Stimulated activated memory B cell treated with anti-CD40 and anti-IgM and Interleukin-4, amounts not matched to agents 10 μg/mL and 1 μg/mL and 100 μg/mL, for 72 hours (primary cell): ENCODE measurements around the gene SHMT2.

Source experiments
- ATAC-seq: fragments of 150-1000 bp; cut with Tn5 transposase; 2 replicates; pipeline ENCODE4 v1.10.0; 2021
- H3K27ac Mint-ChIP-seq: one replicate; pipeline ENCODE4 v1.8.0; 2022; ENCODE audit warnings: mild to moderate bottlenecking, mixed read lengths
- H3K27me3 Mint-ChIP-seq: one replicate; pipeline ENCODE4 v1.8.0; 2022; ENCODE audit warnings: mixed read lengths
- H3K36me3 Mint-ChIP-seq: one replicate; pipeline ENCODE4 v1.8.0; 2022; ENCODE audit warnings: mixed read lengths
- H3K4me1 Mint-ChIP-seq: one replicate; pipeline ENCODE4 v1.8.0; 2022; ENCODE audit warnings: mixed read lengths
- H3K4me3 Mint-ChIP-seq: one replicate; pipeline ENCODE4 v1.8.0; 2022; ENCODE audit warnings: mild to moderate bottlenecking, moderate library complexity, mixed read lengths
- H3K9me3 Mint-ChIP-seq: one replicate; pipeline ENCODE4 v1.8.0; 2022; ENCODE audit warnings: mixed read lengths

SHMT2 gene

GRCh38 chr12:57235728-57236131 lies 6.2 kb downstream of the SHMT2 start:
- peaks cover 86% of the 10 kb centered on the region for H3K4me1 Mint-ChIP-seq

DNA sequence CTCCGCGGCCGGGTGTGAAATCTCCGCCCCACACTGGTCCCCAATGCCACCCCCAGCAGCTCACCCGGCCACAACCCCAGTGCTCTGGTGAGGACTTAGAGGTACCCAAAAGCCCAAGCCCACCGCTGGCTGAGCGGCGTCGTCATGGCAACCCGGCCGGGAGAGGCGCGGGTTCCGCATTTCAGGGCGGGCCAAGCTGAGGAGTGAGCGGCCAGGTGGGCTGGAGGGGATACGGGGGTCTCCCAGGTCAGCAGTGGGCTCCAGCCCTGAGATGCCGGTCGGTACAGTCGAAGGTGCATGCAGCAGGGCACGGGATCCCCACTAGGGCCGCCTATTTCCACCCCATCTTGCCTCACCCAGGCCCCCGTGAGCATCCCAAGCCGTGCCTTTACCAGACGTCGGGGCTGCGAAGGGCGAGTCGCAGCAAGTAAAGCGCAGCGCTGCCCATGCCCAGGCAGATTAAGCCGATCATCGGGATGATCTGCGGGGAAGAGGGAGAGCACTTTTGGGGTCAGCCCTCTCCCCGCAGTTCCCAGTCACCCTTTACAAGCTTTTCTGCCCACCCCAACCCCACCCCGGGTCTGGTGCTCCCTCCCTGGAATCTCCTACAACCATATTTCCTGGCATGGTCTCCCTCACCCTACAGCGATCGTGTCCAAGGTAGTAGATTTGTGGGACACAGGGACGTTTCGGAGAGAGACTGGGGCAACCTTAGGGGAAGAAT lies 6.9 kb downstream of the SHMT2 start:
- H3K36me3 Mint-ChIP-seq = peaks cover 31% of the 10 kb centered on the region
- peaks cover 86% of the 10 kb centered on the region for H3K4me1 Mint-ChIP-seq
- no peaks in the 10 kb centered on the region for H3K9me3 Mint-ChIP-seq
- H3K27ac Mint-ChIP-seq = peak overlapping the region; percentile 89
- peaks cover 20% of the 10 kb centered on the region for H3K27me3 Mint-ChIP-seq
- peak overlapping the region; percentile 28 for H3K4me3 Mint-ChIP-seq
- no peak for ATAC-seq

More at GRCh38 chr12:57235728-57236131, 6.2 kb downstream of the SHMT2 start:
- peaks cover 31% of the 10 kb centered on the region for H3K36me3 Mint-ChIP-seq
- H3K9me3 Mint-ChIP-seq = no peaks in the 10 kb centered on the region
- ATAC-seq = no peak
- peaks cover 20% of the 10 kb centered on the region for H3K27me3 Mint-ChIP-seq
- no peak overlapping the region for H3K4me3 Mint-ChIP-seq
- H3K27ac Mint-ChIP-seq = peak overlapping the region; percentile 89

GRCh38 chr12:57236925-57237595 lies 7.5 kb downstream of the SHMT2 start:
- Mint-ChIP-seq H3K4me3 (peak overlapping the region; percentile 70), H3K27me3 (peaks cover 20% of the 10 kb centered on the region), H3K36me3 (peaks cover 24% of the 10 kb centered on the region), H3K9me3 (no peaks in the 10 kb centered on the region), H3K27ac (no peak overlapping the region), H3K4me1 (peaks cover 93% of the 10 kb centered on the region)
- no peak for ATAC-seq

DNA sequence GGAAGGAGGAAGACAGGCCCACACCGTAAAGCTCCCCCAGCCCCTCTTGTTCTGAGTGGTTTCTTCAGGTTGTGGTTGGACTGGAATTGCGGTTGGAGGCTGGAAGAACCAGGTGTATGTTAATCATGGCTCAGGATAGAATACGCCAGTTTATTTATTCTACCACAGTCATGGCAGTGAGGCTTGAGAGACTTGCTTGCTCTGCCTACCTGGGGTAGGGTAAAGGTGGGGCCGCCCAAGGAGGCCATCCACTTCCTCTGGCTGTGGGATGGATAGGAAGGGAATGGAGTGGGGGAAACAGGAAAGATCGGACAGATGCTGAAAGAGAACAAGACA lies 8.1 kb downstream of the SHMT2 start:
- peaks cover 98% of the 10 kb centered on the region for H3K4me1 Mint-ChIP-seq
- H3K4me3 Mint-ChIP-seq = peak overlapping the region; percentile 70
- H3K36me3 Mint-ChIP-seq = peaks cover 21% of the 10 kb centered on the region
- no peaks in the 10 kb centered on the region for H3K9me3 Mint-ChIP-seq
- ATAC-seq = no peak
- no peak overlapping the region for H3K27ac Mint-ChIP-seq
- H3K27me3 Mint-ChIP-seq = peaks cover 24% of the 10 kb centered on the region

DNA sequence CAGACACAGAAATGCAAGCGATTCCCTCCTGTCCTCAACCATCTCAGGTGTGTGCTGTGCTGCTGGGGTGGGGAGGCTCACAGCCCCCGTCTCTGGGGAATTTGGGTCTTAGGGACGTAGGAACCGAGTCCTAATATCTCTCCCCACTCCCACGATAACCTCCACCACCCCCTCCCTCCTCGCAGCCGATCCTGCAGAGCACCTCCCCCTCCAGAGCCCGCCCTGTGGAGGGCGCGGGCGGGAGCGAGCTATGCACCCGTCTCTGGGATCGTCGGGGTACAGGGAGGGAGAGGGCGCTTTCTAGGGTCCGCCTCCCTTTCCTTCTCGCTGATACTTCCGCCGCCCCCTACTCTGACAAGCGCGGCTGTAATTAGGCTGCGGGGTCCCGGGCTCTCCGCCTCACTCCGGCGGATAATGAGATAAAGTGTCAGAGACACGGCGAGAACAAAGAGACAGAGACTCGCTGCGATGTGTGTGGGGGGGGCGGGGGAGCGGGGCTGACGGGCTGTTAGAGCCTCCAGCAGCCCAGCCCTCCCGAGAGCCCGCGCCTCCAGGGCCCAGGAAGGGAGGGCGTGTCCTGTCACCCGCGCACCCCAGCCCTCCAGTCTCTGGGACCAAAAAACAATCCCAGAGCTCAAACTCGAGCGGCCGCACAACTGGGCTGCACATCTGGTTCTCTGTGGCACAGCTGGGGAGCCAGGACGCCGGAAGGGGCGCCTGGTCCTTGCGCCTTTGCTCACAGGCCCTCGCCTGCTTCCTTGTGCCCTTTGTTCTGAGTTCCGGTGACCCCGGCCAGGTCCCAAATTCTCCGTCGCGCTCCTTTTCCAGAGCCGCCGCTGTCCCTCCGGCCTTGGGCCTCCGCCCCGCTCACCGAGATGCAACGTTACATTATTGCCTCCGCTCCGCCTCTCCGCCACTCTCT lies 8.7 kb downstream of the SHMT2 start:
- no peak for ATAC-seq

GRCh38 chr12:57238854-57239554 lies 9.5 kb downstream of the SHMT2 start:
- Mint-ChIP-seq H3K4me3 (peak overlapping the region; percentile 79), H3K27ac (peak overlapping the region; percentile 75), H3K4me1 (peaks cover 97% of the 10 kb centered on the region), H3K36me3 (peaks cover 7% of the 10 kb centered on the region), H3K9me3 (no peaks in the 10 kb centered on the region), H3K27me3 (peaks cover 29% of the 10 kb centered on the region)
- peak; percentile 62 for ATAC-seq

More for the DNA sequence above, 8.7 kb downstream of the SHMT2 start:
- Mint-ChIP-seq H3K27me3 (peaks cover 29% of the 10 kb centered on the region), H3K4me3 (peak overlapping the region; percentile 79), H3K4me1 (peaks cover 98% of the 10 kb centered on the region), H3K27ac (peak overlapping the region; percentile 75), H3K9me3 (no peaks in the 10 kb centered on the region), H3K36me3 (peaks cover 15% of the 10 kb centered on the region)

GRCh38 chr12:57239587-57240065 lies 10.1 kb downstream of the SHMT2 start:
- H3K27me3 Mint-ChIP-seq = peaks cover 29% of the 10 kb centered on the region
- peak overlapping the region; percentile 75 for H3K27ac Mint-ChIP-seq
- peak overlapping the region; percentile 79 for H3K4me3 Mint-ChIP-seq
- peaks cover 95% of the 10 kb centered on the region for H3K4me1 Mint-ChIP-seq
- no peaks in the 10 kb centered on the region for H3K9me3 Mint-ChIP-seq
- peaks cover under 1% of the 10 kb centered on the region for H3K36me3 Mint-ChIP-seq
- no peak for ATAC-seq

- peaks cover 29% of the 10 kb centered on the region for H3K27me3 Mint-ChIP-seq
- H3K9me3 Mint-ChIP-seq = no peaks in the 10 kb centered on the region
- H3K36me3 Mint-ChIP-seq = no peaks in the 10 kb centered on the region
- H3K4me3 Mint-ChIP-seq = peak overlapping the region; percentile 79
- peak; percentile 54 for ATAC-seq
- H3K4me1 Mint-ChIP-seq = peaks cover 88% of the 10 kb centered on the region
- peak overlapping the region; percentile 75 for H3K27ac Mint-ChIP-seq
Observed at GRCh38 chr12:57240066-57240921, 10.8 kb downstream of the SHMT2 start.

- Mint-ChIP-seq H3K4me1 (peaks cover 82% of the 10 kb centered on the region), H3K36me3 (no peaks in the 10 kb centered on the region), H3K9me3 (no peaks in the 10 kb centered on the region), H3K4me3 (peak overlapping the region; percentile 79), H3K27me3 (peaks cover 29% of the 10 kb centered on the region), H3K27ac (peak overlapping the region; percentile 75)
- ATAC-seq = no peak
Observed at GRCh38 chr12:57240926-57241401, 11.5 kb downstream of the SHMT2 start.

- Mint-ChIP-seq H3K4me3 (peak overlapping the region; percentile 77), H3K36me3 (no peaks in the 10 kb centered on the region), H3K9me3 (no peaks in the 10 kb centered on the region), H3K27ac (peak overlapping the region; percentile 62), H3K27me3 (peaks cover 29% of the 10 kb centered on the region), H3K4me1 (peaks cover 75% of the 10 kb centered on the region)
- ATAC-seq = no peak
Observed at GRCh38 chr12:57241402-57242310, 12.1 kb downstream of the SHMT2 start.

- Mint-ChIP-seq H3K27me3 (peaks cover 25% of the 10 kb centered on the region), H3K9me3 (no peaks in the 10 kb centered on the region), H3K36me3 (no peaks in the 10 kb centered on the region), H3K27ac (peak overlapping the region; percentile 62), H3K4me1 (peaks cover 68% of the 10 kb centered on the region), H3K4me3 (peak overlapping the region; percentile 77)
- peak; percentile 5 for ATAC-seq
Observed at GRCh38 chr12:57242329-57242690, 12.8 kb downstream of the SHMT2 start.

- Mint-ChIP-seq H3K4me1 (peaks cover 63% of the 10 kb centered on the region), H3K36me3 (no peaks in the 10 kb centered on the region), H3K4me3 (peak overlapping the region; percentile 77), H3K27ac (peak overlapping the region; percentile 62), H3K27me3 (peaks cover 19% of the 10 kb centered on the region), H3K9me3 (no peaks in the 10 kb centered on the region)
- peak; percentile 72 for ATAC-seq
Observed at GRCh38 chr12:57242691-57243454, 13.4 kb downstream of the SHMT2 start.
